Retinal pigment epithelial cell (primary cell): Measurements from ENCODE around the gene ARID3A.

ENCODE experiments used
- DNase-seq: peaks from one replicate; pipeline ENCODE4 v3.0.0-alpha.2; 2010; ENCODE audit warnings: low read depth
- H3K4me3 ChIP-seq: 2 replicates; pipeline ENCODE4 v1.5.1; 2011; ENCODE audit warnings: mild to moderate bottlenecking, low read length, control low read depth, moderate library complexity
- TF ChIP-seq, protein P1 (sequence below): conservative IDR thresholded peaks from 2 replicates; pipeline ENCODE4 v1.5.1; 2011; ENCODE audit warnings: low read depth, low read length, control low read depth, inconsistent platforms

The ARID3A gene

DNA sequence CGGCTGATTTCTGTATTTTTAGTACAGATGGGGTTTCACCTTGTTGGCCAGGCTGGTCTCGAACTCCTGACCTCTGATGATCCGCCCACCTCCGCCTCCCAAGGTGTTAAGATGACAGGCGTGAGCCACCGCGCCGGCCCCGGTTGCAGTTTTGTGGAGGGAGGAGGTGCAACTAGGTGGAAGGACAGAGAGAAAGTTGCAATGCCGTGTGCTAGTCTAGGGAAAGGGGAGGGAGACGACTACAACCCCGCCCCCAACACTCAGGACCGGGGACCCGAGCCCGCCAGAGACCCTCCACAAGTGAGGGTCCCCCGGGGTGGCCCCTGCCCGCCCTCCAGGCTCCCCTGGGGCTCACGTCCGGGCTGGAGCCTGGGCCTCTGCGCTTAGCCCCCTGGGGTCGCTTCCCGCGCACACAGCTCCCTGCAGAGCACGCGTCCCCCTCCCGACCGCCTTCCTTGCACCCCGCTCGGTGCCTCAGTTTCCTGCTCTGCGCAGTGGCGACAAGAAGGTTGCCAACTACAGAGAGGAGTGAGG is 1.2 kb upstream of the ARID3A start:
- TF ChIP-seq, protein P1, sequence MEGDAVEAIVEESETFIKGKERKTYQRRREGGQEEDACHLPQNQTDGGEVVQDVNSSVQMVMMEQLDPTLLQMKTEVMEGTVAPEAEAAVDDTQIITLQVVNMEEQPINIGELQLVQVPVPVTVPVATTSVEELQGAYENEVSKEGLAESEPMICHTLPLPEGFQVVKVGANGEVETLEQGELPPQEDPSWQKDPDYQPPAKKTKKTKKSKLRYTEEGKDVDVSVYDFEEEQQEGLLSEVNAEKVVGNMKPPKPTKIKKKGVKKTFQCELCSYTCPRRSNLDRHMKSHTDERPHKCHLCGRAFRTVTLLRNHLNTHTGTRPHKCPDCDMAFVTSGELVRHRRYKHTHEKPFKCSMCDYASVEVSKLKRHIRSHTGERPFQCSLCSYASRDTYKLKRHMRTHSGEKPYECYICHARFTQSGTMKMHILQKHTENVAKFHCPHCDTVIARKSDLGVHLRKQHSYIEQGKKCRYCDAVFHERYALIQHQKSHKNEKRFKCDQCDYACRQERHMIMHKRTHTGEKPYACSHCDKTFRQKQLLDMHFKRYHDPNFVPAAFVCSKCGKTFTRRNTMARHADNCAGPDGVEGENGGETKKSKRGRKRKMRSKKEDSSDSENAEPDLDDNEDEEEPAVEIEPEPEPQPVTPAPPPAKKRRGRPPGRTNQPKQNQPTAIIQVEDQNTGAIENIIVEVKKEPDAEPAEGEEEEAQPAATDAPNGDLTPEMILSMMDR, result no peak
- peak overlapping the region; percentile 74 for H3K4me3 ChIP-seq
- DNase-seq, result no peak

DNA sequence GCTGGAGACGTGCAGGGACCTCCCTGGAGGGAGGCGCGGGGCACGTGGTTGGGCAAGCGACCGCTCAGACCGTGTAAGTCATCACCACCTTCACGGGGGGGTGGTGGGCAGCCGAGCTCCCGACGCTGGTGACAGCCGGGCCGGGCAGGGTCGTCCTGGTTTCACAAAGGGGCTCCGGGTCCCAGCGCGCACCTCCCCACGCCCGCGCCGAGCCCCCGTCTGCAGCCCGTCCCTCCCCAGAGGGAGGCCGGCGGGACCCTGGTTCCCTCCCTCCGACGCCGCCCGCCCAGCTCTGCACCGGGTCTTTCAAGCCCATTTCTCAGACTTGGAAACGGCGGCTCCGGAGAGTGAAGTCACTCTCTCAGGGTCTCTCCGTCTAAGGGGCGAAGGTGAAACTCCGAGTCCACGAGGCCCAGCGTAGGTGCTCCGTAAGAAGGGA is 729 bp upstream of the ARID3A start:
- TF ChIP-seq, protein P1, result no peak
- no peak for DNase-seq
- H3K4me3 ChIP-seq, result peak overlapping the region; percentile 74

DNA sequence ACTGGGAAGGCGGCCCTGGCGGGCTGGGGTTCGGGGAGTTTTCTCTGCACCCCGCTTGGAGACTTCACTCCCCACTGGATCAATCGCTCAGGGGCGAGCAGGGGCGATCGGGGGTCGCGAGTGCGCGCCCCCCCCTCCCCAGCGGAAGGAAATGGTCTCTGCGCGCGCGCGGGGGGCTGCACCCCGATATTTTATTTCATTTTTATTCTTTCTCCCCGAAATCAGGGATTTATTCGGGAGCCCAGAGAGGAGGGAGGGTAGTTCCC is 421 bp downstream of the ARID3A start:
- DNase-seq, result no peak
- H3K4me3 ChIP-seq, result peak overlapping the region; percentile 74
- TF ChIP-seq, protein P1, result no peak

DNA sequence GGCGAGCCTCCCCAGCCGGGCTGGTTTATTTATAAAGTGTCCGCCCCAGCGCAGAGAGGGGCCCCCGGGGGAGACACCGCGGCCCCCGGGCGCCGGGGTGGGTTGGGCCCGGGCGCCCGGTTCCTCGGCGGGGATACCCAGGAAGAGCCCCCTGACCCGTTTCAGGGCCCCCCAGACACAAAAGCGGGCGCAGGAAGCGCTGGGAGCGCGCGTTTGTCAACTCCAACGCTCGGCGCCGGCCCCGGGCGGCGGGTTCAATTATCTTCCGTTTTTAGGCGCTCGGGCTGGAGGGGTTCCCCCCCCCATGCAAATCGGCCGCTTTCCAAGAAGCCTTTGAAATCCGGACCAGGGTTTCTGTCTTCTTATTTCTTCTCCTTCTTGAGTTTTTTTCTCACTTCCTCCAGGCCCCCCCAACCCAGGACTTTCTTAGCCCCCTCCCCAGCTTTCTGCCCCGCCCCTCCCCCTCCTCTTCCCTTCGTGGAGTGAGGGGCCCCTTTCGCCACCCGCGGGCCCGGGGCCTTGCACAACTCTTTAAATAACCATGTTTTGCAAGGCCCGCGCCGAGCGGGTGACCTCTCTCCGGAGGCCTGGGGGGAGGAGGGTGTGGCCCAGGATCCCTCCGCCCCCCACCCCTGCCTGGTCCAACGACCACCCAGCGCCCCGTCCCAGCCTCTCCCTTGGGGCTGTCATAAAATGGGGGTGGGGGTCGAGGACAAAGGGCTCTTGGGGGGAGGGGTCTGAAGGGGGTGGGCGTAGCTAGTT is 935 bp downstream of the ARID3A start:
- H3K4me3 ChIP-seq, result peak overlapping the region; percentile 74
- TF ChIP-seq, protein P1, result no peak
- no peak for DNase-seq

- no peak for DNase-seq
- peak overlapping the region; percentile 74 for H3K4me3 ChIP-seq
- TF ChIP-seq, protein P1, result no peak
Measured at GRCh38 chr19:927351-927779, 1.5 kb downstream of the ARID3A start.

DNA sequence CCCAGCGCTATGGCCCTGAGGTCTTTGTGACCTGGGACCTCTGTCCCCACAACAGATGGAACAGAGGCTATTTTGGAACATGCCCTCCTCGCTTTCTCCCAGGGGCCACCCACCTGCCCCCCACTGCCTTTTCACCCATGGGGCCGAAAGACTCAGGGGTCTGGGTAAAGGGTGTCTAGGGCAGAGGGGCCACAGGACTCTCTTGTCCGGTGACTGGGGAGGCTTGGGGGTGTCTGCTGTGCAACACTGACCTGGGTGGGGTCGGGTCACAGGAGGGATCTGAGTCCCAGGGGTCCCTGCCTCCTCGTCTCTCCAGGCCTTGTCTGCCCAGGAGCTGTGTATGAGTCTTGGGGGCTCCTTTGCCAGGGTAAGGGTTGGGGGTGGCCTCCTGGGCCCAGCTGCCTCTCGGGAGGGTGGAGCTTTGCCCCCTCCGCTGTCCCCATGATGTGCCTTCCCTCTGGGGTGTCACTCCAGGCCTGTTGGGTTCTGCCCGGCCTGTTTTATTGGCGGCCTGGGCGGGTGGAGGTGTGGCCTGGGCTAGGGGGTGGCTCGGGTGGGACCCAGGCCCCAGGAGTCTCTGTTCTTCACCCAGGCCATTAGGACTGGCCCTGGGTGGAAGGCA is 2.1 kb downstream of the ARID3A start:
- no peak overlapping the region for H3K4me3 ChIP-seq
- DNase-seq, result no peak
- TF ChIP-seq, protein P1, result no peak
